Measurements from ENCODE around the gene TMOD3. TPM values are rescaled to one million over a fixed set of nuclear protein-coding genes. Genes with fewer than 3 reads are reported as not detected.

The TMOD3 gene
- total RNA-seq, 2 donors from 2014 or later, result 9.2 to 11.2 TPM

GRCh38 chr15:51865317-51865716, 35.9 kb downstream of the TMOD3 start:
- WGBS, 2 donors, result 64 to 91% methylated on average over 1 of the region's 1 CpG
- no peak overlapping the region for H3K27ac ChIP-seq
- intact Hi-C loops (cut with DNase I), result no loop called here
- no peak overlapping the region for H3K4me3 ChIP-seq
- H3K27me3 ChIP-seq, result no peaks in the 10 kb centered on the region
- DNase-seq (no peak), ATAC-seq (no peak)
- H3K36me3 ChIP-seq (replicated peaks in 1 of 2; ENCODE audit: insufficient read depth in 1 of 2, low read depth in 2 of 2), result peaks cover 0 to 8% of the 10 kb centered on the region in 2 donors
- H3K9me3 ChIP-seq, result no peaks in the 10 kb centered on the region
- no peaks in the 10 kb centered on the region for H3K4me1 ChIP-seq
- no peak for TF ChIP-seq POLR2A (IDR thresholded peaks at IDR 0.05)

GRCh38 chr15:51866161-51866560, 36.7 kb downstream of the TMOD3 start:
- intact Hi-C loops (cut with DNase I), result no loop called here
- peaks cover 0 to 8% of the 10 kb centered on the region in 2 donors for H3K36me3 ChIP-seq (replicated peaks in 1 of 2; ENCODE audit: insufficient read depth in 1 of 2, low read depth in 2 of 2)
- no peak overlapping the region for H3K27ac ChIP-seq
- H3K4me3 ChIP-seq, result no peak overlapping the region
- H3K4me1 ChIP-seq, result no peaks in the 10 kb centered on the region
- DNase-seq, result no peak
- H3K27me3 ChIP-seq, result no peaks in the 10 kb centered on the region
- no peak for ATAC-seq
- no peaks in the 10 kb centered on the region for H3K9me3 ChIP-seq
- 87 to 94% methylated on average over 4 of the region's 4 CpGs for WGBS, 2 donors
- no peak for TF ChIP-seq CTCF (IDR thresholded peaks at IDR 0.05)
- no peak for TF ChIP-seq POLR2A (IDR thresholded peaks at IDR 0.05)

GRCh38 chr15:51866751-51867150, 37.3 kb downstream of the TMOD3 start:
- WGBS, 2 donors, result 96 to 100% methylated on average over 1 of the region's 1 CpG
- DNase-seq (no peak), ATAC-seq (no peak)
- peaks cover 0 to 8% of the 10 kb centered on the region in 2 donors for H3K36me3 ChIP-seq (replicated peaks in 1 of 2; ENCODE audit: insufficient read depth in 1 of 2, low read depth in 2 of 2)
- TF ChIP-seq POLR2A (IDR thresholded peaks at IDR 0.05), result no peak
- no peak for TF ChIP-seq CTCF (IDR thresholded peaks at IDR 0.05)
- no peak overlapping the region for H3K27ac ChIP-seq
- H3K27me3 ChIP-seq, result no peaks in the 10 kb centered on the region
- H3K4me3 ChIP-seq, result no peak overlapping the region
- H3K9me3 ChIP-seq, result no peaks in the 10 kb centered on the region
- intact Hi-C loops (cut with DNase I), result no loop called here
- no peaks in the 10 kb centered on the region for H3K4me1 ChIP-seq

GRCh38 chr15:51869060-51869421, 39.6 kb downstream of the TMOD3 start:
- no peaks in the 10 kb centered on the region for H3K36me3 ChIP-seq (replicated peaks in 1 of 2; ENCODE audit: insufficient read depth in 1 of 2, low read depth in 2 of 2)
- intact Hi-C loops (cut with DNase I), result no loop called here
- no peak overlapping the region for H3K27ac ChIP-seq
- ATAC-seq (no peak), DNase-seq (no peak)
- no peaks in the 10 kb centered on the region for H3K9me3 ChIP-seq
- TF ChIP-seq CTCF (IDR thresholded peaks at IDR 0.05), result no peak
- no peak for TF ChIP-seq POLR2A (IDR thresholded peaks at IDR 0.05)
- 59 to 72% methylated on average over 2 of the region's 2 CpGs for WGBS, 2 donors
- no peak overlapping the region for H3K4me3 ChIP-seq
- no peaks in the 10 kb centered on the region for H3K27me3 ChIP-seq
- H3K4me1 ChIP-seq, result no peaks in the 10 kb centered on the region

- H3K4me3 ChIP-seq, result no peak overlapping the region
- ATAC-seq, result no peak
- no peaks in the 10 kb centered on the region for H3K27me3 ChIP-seq
- no peaks in the 10 kb centered on the region for H3K36me3 ChIP-seq (replicated peaks in 1 of 2; ENCODE audit: insufficient read depth in 1 of 2, low read depth in 2 of 2)
- H3K27ac ChIP-seq, result no peak overlapping the region
- no peaks in the 10 kb centered on the region for H3K9me3 ChIP-seq
- DNase-seq, result no peak
- peaks cover 6% of the 10 kb centered on the region for H3K4me1 ChIP-seq
- 66 to 76% methylated on average over 2 of the region's 2 CpGs for WGBS, 2 donors
- TF ChIP-seq CTCF (IDR thresholded peaks at IDR 0.05) (no peak), POLR2A (IDR thresholded peaks at IDR 0.05) (no peak)
- intact Hi-C loops (cut with DNase I), result no loop called here
Measured at GRCh38 chr15:51870774-51871173, 41.3 kb downstream of the TMOD3 start.

Measured in body of pancreas (tissue), 4 donors.